Activated CD4-positive, CD25-positive, alpha-beta regulatory T cell (primary cell): ENCODE measurements around the gene NR2F1-AS1.

Experiments
- DNase-seq, 4 experiments: peaks; one replicate each; lab custom pipeline; 2025; lab: John Stamatoyannopoulos, UW

NR2F1-AS1 gene

GRCh38 chr5:93384995-93385394, 196.0 kb downstream of the NR2F1-AS1 start:
- DNase-seq: no peak

DNA sequence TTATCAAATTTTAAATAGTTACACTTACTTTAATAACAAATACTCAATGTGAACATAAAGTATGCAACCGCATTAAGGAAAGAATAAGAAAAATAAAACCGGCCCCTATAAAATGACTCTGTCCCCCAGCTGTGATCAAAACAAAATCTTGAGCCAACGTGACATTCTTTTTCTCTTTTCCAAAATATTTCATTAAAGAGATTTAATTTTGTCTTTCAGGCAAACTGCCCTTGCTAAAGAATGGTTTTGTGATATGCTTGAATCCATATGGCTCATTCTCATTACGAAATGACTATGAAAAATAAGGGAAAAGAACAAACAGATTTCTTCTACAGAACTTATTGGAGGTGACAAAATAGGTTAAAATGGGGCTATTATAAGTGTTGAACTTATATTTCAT, 197.0 kb downstream of the NR2F1-AS1 start:
- no peak for DNase-seq

- DNase-seq: no peak
These were observed 198.7 kb downstream of the NR2F1-AS1 start for GRCh38 chr5:93382188-93382825.

GRCh38 chr5:93381057-93381456, 200.0 kb downstream of the NR2F1-AS1 start:
- no peak for DNase-seq

DNA sequence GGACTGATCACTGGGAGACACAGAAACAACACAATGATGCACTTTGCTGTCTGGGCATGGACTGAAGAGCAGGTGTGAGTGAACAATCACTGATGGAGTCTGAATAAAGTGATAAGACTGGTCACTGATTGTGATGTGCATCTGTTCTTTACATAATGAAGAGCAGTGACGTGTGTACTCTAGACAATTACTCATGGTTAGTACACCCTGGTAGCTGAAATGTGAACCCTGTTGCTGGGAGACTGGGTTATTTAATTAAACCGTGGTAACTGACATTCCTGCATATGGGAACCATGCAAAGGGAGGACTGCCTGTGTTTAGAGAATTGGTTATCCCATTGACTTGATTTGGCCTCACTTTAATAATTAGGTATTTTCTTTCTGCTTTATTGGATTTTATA, 202.9 kb downstream of the NR2F1-AS1 start:
- no peak for DNase-seq

- DNase-seq: no peak
These were observed 209.1 kb downstream of the NR2F1-AS1 start for GRCh38 chr5:93371893-93372292.

DNA sequence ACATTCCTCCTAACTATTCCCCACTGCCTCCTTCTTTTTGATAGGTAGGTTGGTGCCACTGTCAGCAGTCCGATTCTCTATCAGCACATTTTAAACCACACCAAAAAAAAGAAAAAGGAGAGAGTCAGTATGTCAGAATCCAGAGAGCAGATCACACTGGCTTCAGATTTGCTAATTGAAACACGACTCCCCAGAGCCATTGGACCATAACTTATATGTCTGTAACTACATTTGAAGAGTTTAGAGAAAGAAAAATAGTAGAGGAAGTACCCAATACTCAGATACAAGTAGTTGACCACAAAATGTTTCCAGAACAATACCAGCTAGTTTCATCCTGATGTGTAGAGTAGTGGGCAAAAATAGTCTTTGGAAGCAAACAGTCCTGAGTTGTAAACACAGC, 216.6 kb downstream of the NR2F1-AS1 start:
- DNase-seq: no peak

DNA sequence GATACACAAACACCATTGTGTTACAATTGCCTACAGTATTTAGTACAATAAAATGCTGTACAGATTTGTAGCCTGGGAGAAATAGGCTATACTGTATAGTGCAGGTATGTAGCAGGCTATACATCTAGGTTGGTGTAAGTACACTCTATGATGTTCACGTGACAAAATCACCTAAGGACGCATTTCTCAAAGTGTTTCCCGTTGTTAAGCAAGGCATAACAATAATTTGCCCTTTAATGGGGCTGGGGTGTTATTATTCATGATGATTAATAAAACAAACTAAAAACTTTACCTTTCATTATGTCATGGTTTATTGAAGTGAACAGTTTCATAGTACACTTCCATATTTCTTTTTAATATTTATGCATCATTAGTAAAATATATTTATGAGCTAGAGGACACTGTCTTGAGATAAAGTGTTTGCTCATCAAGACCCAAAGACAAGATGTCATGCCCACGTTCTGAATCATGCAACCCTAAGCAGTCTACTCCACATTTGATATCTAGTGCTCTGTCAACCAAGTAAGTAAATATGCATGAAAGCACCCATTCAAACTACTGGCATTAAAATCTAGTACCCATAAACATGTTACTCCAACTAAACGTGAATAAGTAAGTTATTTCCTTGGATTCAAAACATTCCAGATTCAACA, 220.5 kb downstream of the NR2F1-AS1 start:
- DNase-seq: no peak

DNA sequence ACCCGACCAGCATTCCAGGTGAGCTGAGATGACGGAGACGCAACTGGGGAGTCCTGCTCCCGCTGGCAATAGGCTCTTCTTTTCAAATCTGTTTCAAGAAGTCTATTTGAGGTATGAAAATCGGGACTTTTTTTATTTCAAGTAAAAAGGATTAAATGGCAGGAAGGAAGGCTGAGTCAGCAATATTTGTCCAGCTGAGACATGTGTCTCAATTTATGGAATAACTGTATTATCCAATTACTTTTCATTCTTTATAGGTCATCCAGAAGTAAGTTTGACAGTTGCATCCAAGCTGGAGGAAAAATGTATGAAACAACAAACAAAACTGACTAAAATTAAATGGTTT, 221.1 kb downstream of the NR2F1-AS1 start:
- no peak for DNase-seq
